Liver (tissue), 3 donors: ENCODE data around the gene PAX5.

Experiments used
- FOXA1 ChIP-seq: IDR thresholded peaks from 2 replicates; pipeline ENCODE4 v1.6.1; 2016; ENCODE audit warnings: antibody characterized with exemption
- GABPA ChIP-seq, 2 donors: IDR thresholded peaks in 1 of 2; conservative IDR thresholded peaks in 1 of 2; 2 replicates each; pipeline ENCODE4 v1.6.1; 2016; ENCODE audit warnings: antibody characterized with exemption in 2 of 2, mild to moderate bottlenecking in 1 of 2, moderate library complexity in 1 of 2
- HNF4G ChIP-seq: IDR thresholded peaks from 2 replicates; pipeline ENCODE4 v1.6.1; 2016; ENCODE audit warnings: antibody characterized with exemption
- RAD21 ChIP-seq, 2 donors: IDR thresholded peaks; 2 replicates each; pipeline ENCODE4 v1.6.1; 2016; ENCODE audit warnings: antibody characterized with exemption in 2 of 2, mild to moderate bottlenecking in 2 of 2
- SP1 ChIP-seq: IDR thresholded peaks from 2 replicates; pipeline ENCODE4 v1.6.1; 2018; ENCODE audit warnings: antibody characterized with exemption, mild to moderate bottlenecking
- YY1 ChIP-seq: IDR thresholded peaks from 2 replicates; pipeline ENCODE4 v1.6.1; 2016; ENCODE audit warnings: antibody characterized with exemption, mild to moderate bottlenecking
- TF ChIP-seq, protein P1 (sequence below): IDR thresholded peaks from 2 replicates; pipeline ENCODE4 v1.6.1; 2016; ENCODE audit warnings: antibody characterized with exemption, mild to moderate bottlenecking
- TF ChIP-seq, protein P2 (sequence below): fragments of 150-350 bp; IDR thresholded peaks from 2 replicates; pipeline ENCODE4 v1.5.1; 2017; ENCODE audit warnings: improper control_type of control experiment, low read depth, low read length; ENCODE audit not compliant: missing input control
- TF ChIP-seq, protein P3 (sequence below): IDR thresholded peaks from 2 replicates; pipeline ENCODE4 v1.6.1; 2016; ENCODE audit warnings: antibody characterized with exemption
- TF ChIP-seq, protein P4 (sequence below): IDR thresholded peaks from 2 replicates; pipeline ENCODE4 v1.6.1; 2016; ENCODE audit warnings: antibody characterized with exemption
- TF ChIP-seq, protein P5 (sequence below): IDR thresholded peaks from 2 replicates; pipeline ENCODE4 v1.6.1; 2016; ENCODE audit warnings: antibody characterized with exemption
- donor health status: healthy.
- donor health status: healthy.

DNA sequence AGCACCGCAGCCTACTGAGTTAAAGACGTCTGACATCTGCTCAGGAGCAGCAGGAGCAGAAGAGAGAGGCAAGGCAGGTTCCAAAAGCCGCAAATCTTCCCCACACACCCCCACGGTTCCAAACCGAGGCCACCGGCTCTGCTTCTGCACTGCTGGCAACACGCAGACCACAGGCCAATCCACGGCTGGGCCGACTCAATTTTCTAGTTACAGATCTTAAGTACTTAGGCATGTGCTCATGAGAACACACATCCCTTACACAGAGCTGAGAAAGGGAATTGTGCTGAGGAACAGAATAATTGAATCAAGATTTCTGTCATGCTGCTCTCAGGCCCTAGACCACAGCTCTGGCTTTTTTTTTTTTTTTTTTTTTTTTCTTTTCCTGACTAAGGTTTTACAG lies 32.6 kb downstream of the PAX5 start:
- TF ChIP-seq, protein P1, sequence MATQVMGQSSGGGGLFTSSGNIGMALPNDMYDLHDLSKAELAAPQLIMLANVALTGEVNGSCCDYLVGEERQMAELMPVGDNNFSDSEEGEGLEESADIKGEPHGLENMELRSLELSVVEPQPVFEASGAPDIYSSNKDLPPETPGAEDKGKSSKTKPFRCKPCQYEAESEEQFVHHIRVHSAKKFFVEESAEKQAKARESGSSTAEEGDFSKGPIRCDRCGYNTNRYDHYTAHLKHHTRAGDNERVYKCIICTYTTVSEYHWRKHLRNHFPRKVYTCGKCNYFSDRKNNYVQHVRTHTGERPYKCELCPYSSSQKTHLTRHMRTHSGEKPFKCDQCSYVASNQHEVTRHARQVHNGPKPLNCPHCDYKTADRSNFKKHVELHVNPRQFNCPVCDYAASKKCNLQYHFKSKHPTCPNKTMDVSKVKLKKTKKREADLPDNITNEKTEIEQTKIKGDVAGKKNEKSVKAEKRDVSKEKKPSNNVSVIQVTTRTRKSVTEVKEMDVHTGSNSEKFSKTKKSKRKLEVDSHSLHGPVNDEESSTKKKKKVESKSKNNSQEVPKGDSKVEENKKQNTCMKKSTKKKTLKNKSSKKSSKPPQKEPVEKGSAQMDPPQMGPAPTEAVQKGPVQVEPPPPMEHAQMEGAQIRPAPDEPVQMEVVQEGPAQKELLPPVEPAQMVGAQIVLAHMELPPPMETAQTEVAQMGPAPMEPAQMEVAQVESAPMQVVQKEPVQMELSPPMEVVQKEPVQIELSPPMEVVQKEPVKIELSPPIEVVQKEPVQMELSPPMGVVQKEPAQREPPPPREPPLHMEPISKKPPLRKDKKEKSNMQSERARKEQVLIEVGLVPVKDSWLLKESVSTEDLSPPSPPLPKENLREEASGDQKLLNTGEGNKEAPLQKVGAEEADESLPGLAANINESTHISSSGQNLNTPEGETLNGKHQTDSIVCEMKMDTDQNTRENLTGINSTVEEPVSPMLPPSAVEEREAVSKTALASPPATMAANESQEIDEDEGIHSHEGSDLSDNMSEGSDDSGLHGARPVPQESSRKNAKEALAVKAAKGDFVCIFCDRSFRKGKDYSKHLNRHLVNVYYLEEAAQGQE = no peak
- TF ChIP-seq YY1 (no peak), GABPA (IDR thresholded peaks at IDR 0.05 in 1 of 2, conservative IDR thresholded peaks at IDR 0.05 in 1 of 2) (no peak), SP1 (no peak), FOXA1 (no peak), HNF4G (no peak), RAD21 (IDR thresholded peaks at IDR 0.05) (no peak)
- TF ChIP-seq, protein P2, sequence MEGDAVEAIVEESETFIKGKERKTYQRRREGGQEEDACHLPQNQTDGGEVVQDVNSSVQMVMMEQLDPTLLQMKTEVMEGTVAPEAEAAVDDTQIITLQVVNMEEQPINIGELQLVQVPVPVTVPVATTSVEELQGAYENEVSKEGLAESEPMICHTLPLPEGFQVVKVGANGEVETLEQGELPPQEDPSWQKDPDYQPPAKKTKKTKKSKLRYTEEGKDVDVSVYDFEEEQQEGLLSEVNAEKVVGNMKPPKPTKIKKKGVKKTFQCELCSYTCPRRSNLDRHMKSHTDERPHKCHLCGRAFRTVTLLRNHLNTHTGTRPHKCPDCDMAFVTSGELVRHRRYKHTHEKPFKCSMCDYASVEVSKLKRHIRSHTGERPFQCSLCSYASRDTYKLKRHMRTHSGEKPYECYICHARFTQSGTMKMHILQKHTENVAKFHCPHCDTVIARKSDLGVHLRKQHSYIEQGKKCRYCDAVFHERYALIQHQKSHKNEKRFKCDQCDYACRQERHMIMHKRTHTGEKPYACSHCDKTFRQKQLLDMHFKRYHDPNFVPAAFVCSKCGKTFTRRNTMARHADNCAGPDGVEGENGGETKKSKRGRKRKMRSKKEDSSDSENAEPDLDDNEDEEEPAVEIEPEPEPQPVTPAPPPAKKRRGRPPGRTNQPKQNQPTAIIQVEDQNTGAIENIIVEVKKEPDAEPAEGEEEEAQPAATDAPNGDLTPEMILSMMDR = no peak
- TF ChIP-seq, protein P3, sequence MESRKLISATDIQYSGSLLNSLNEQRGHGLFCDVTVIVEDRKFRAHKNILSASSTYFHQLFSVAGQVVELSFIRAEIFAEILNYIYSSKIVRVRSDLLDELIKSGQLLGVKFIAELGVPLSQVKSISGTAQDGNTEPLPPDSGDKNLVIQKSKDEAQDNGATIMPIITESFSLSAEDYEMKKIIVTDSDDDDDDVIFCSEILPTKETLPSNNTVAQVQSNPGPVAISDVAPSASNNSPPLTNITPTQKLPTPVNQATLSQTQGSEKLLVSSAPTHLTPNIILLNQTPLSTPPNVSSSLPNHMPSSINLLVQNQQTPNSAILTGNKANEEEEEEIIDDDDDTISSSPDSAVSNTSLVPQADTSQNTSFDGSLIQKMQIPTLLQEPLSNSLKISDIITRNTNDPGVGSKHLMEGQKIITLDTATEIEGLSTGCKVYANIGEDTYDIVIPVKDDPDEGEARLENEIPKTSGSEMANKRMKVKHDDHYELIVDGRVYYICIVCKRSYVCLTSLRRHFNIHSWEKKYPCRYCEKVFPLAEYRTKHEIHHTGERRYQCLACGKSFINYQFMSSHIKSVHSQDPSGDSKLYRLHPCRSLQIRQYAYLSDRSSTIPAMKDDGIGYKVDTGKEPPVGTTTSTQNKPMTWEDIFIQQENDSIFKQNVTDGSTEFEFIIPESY = no peak
- TF ChIP-seq, protein P4, sequence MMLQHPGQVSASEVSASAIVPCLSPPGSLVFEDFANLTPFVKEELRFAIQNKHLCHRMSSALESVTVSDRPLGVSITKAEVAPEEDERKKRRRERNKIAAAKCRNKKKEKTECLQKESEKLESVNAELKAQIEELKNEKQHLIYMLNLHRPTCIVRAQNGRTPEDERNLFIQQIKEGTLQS = no peak
- TF ChIP-seq, protein P5, sequence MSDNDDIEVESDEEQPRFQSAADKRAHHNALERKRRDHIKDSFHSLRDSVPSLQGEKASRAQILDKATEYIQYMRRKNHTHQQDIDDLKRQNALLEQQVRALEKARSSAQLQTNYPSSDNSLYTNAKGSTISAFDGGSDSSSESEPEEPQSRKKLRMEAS = no peak
